Stomach smooth muscle (tissue), 2 donors: ENCODE results near the gene STX18.

Source experiments
- H3K27ac ChIP-seq: one replicate; pipeline ENCODE4 v1.7.0; 2013; ENCODE audit warnings: mild to moderate bottlenecking, low read length, inconsistent platforms
- H3K27me3 ChIP-seq, 2 donors: one replicate each; pipeline ENCODE4 v1.7.0; 2013; ENCODE audit warnings: low read length in 2 of 2; ENCODE audit not compliant: insufficient read depth in 2 of 2, control insufficient read depth in 1 of 2
- H3K36me3 ChIP-seq, 2 donors: one replicate each; pipeline ENCODE4 v1.7.0; 2013; ENCODE audit warnings: low read length in 2 of 2; ENCODE audit not compliant: control insufficient read depth in 2 of 2, insufficient read depth in 2 of 2
- H3K4me1 ChIP-seq: one replicate; pipeline ENCODE4 v1.7.0; 2013; ENCODE audit warnings: low read length; ENCODE audit not compliant: control insufficient read depth, insufficient read depth
- H3K4me3 ChIP-seq, 2 donors: one replicate each; pipeline ENCODE4 v1.7.0; 2013; ENCODE audit warnings: low read length in 2 of 2
- H3K9ac ChIP-seq, 2 donors: one replicate each; pipeline ENCODE4 v1.7.0; 2013; ENCODE audit warnings: low read length in 2 of 2, mild to moderate bottlenecking in 1 of 2
- H3K9me3 ChIP-seq, 2 donors: one replicate each; pipeline ENCODE4 v1.7.0; 2013; ENCODE audit warnings: low read length in 2 of 2; ENCODE audit not compliant: control insufficient read depth in 2 of 2
- donor health status: healthy.
- donor health status: Pancreatic carcinoma.

The STX18 gene

DNA sequence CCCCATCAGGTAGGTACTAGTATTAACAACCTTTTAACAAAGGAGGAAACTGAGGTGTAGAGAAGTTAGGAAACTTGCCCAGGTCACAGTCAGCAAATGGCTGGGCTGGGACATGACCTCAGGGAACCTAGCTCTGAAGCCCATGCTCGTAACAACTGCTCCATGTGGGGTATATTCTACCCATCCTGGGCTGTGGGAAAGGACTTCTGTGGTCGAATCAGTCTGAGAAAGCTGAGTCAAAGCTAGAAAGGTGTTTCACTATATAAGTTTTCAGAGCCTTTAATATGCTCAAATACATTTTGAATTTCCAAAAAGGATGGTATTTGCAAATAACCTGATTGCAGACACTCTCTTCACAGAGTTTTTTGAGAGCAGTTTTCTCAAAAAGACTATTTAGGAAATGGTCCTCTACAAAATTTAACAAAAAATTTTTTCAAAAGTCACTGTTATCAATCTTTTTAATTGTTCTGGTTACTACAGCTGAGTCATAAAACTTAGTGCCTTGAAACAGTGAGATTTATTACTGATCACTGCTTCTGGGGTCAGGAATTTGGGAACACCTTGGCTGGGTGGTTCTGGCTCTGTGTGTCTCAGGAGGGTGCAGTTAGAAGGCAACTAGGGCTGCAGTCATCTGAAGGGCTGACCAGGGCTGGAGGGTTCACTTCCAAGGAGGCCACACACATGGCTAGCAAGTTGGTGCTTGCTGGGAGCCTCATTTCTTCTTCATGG lies 101.4 kb downstream of the STX18 start:
- Histone ChIP-seq H3K4me3 (no peak overlapping the region), H3K27ac (no peak overlapping the region), H3K36me3 (peaks cover 15 to 16% of the 10 kb centered on the region in 2 donors), H3K4me1 (no peaks in the 10 kb centered on the region), H3K9me3 (no peaks in the 10 kb centered on the region), H3K9ac (no peak overlapping the region), H3K27me3 (no peaks in the 10 kb centered on the region)

GRCh38 chr4:4439782-4440181 lies 102.1 kb downstream of the STX18 start:
- Histone ChIP-seq H3K27me3 (no peaks in the 10 kb centered on the region), H3K4me1 (no peaks in the 10 kb centered on the region), H3K9ac (no peak overlapping the region), H3K4me3 (no peak overlapping the region), H3K9me3 (no peaks in the 10 kb centered on the region), H3K27ac (no peak overlapping the region), H3K36me3 (peaks cover 15 to 17% of the 10 kb centered on the region in 2 donors)

GRCh38 chr4:4438891-4439290 lies 103.0 kb downstream of the STX18 start:
- H3K4me1 ChIP-seq = no peaks in the 10 kb centered on the region
- H3K27me3 ChIP-seq = no peaks in the 10 kb centered on the region
- H3K9me3 ChIP-seq = no peaks in the 10 kb centered on the region
- H3K9ac ChIP-seq = no peak overlapping the region
- no peak overlapping the region for H3K27ac ChIP-seq
- no peak overlapping the region for H3K4me3 ChIP-seq
- H3K36me3 ChIP-seq = peaks cover 19% of the 10 kb centered on the region in 2 donors

GRCh38 chr4:4437798-4438470 lies 103.9 kb downstream of the STX18 start:
- H3K4me1 ChIP-seq = no peaks in the 10 kb centered on the region
- H3K4me3 ChIP-seq = no peak overlapping the region
- no peaks in the 10 kb centered on the region for H3K9me3 ChIP-seq
- H3K27me3 ChIP-seq = no peaks in the 10 kb centered on the region
- H3K27ac ChIP-seq = no peak overlapping the region
- no peak overlapping the region for H3K9ac ChIP-seq
- peaks cover 21 to 24% of the 10 kb centered on the region in 2 donors for H3K36me3 ChIP-seq

DNA sequence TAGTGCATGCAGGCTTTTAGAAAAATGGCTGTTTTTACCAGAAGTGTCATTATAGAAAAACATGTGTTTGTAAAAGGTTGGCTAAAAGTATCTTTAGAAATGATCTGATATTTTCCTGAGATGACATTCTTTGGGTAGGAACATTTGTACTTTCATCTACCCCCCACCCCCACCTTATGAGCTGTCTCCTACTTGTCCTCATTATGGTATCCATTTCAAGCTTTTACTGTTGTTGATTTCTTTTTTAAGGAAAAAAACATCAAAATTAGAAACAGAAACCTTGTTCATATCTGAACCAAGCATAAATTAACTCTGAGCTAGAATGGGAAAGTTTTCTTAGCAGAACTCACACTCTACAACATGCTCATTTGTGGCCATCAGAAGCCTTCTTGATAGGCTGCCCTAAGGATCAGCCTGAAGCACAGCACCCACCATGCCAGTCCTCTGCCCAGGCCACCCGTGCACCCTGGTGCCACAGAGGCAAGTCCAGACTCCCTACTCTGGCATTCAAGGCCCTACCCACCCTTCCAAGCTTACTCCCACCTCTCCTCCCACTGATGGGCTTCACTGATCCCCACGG lies 105.5 kb downstream of the STX18 start:
- H3K27me3 ChIP-seq = no peaks in the 10 kb centered on the region
- no peak overlapping the region for H3K27ac ChIP-seq
- H3K9ac ChIP-seq = no peak overlapping the region
- H3K9me3 ChIP-seq = no peaks in the 10 kb centered on the region
- H3K4me3 ChIP-seq = no peak overlapping the region
- no peaks in the 10 kb centered on the region for H3K4me1 ChIP-seq
- peaks cover 26 to 32% of the 10 kb centered on the region in 2 donors for H3K36me3 ChIP-seq

DNA sequence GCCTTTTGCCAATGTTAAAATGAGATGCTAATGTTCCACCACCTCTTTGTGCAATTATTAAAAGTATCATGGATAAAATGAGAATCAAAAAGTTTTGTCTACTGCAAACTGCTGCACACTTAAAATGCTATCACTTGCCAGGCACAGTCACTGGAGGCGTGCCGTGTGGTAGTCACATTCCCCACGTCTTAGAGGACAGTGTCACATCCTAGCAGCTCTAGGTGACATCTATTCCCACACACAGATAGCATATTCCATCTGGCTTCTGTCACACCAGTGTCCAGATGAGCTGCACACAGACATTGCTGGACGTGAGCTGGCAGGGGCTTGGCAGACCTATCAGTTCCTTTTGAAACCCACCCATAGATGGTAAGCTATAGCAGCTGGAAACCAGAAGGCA lies 107.9 kb downstream of the STX18 start:
- Histone ChIP-seq H3K4me1 (no peaks in the 10 kb centered on the region), H3K9ac (no peak overlapping the region), H3K36me3 (peaks cover 27 to 37% of the 10 kb centered on the region in 2 donors), H3K9me3 (no peaks in the 10 kb centered on the region), H3K27me3 (no peaks in the 10 kb centered on the region), H3K27ac (no peak overlapping the region), H3K4me3 (no peak overlapping the region)

GRCh38 chr4:4432341-4433125 lies 109.3 kb downstream of the STX18 start:
- no peaks in the 10 kb centered on the region for H3K4me1 ChIP-seq
- peaks cover 23 to 34% of the 10 kb centered on the region in 2 donors for H3K36me3 ChIP-seq
- no peaks in the 10 kb centered on the region for H3K9me3 ChIP-seq
- H3K9ac ChIP-seq = no peak overlapping the region
- H3K27me3 ChIP-seq = no peaks in the 10 kb centered on the region
- H3K4me3 ChIP-seq = no peak overlapping the region
- no peak overlapping the region for H3K27ac ChIP-seq

DNA sequence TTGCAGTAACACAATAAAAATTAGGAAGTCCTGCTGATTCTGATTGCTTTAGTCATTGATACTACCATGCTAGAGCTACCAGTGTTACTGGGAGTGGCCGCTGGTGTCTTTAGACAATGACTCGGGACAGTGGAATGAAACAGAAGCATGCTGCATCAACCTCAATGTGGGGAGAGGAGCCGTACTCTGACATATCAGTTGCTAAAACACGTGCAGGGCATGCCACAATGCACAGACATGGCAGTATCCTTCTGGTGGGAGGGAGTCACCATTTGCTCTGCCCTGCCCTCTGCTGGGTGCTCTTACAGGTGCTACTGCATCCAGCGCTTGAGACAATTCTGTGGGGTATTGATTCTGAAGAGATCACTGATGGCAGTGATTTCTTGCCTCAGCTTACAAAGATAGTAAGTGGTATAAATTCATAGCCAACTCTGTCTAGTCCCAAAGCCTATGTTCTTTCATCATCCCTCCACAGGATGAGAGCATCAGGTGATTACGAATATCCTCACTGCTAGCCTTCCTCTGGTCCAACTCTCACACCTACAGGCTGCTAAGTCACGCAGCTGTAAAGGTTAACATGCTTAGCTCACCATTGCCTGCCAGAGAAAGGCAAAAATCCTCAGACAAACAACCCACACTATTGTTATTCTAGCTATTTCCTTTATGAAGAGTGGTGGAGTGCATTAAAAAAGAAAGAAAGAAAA lies 111.2 kb downstream of the STX18 start:
- H3K9ac ChIP-seq = no peak overlapping the region
- no peak overlapping the region for H3K4me3 ChIP-seq
- H3K36me3 ChIP-seq = peaks cover 18 to 29% of the 10 kb centered on the region in 2 donors
- H3K9me3 ChIP-seq = no peaks in the 10 kb centered on the region
- no peak overlapping the region for H3K27ac ChIP-seq
- no peaks in the 10 kb centered on the region for H3K4me1 ChIP-seq
- H3K27me3 ChIP-seq = no peaks in the 10 kb centered on the region

- Histone ChIP-seq H3K4me3 (no peak overlapping the region), H3K4me1 (no peaks in the 10 kb centered on the region), H3K9ac (no peak overlapping the region), H3K36me3 (peaks cover 17 to 30% of the 10 kb centered on the region in 2 donors), H3K27me3 (no peaks in the 10 kb centered on the region), H3K27ac (no peak overlapping the region), H3K9me3 (no peaks in the 10 kb centered on the region)
Measured at GRCh38 chr4:4428966-4429875, 112.6 kb downstream of the STX18 start.
